AG09309 (cell line): Measurements from ENCODE around the gene ARNT2.

Experiments used
- DNase-seq: peaks from one replicate; pipeline ENCODE4 v3.0.0-alpha.2; 2010; ENCODE audit warnings: low read depth
- H3K4me3 ChIP-seq: 2 replicates; pipeline ENCODE4 v1.5.1; 2011; ENCODE audit warnings: mild to moderate bottlenecking, low read depth, low read length, moderate library complexity; ENCODE audit not compliant: control insufficient read depth
- TF ChIP-seq, protein P1 (sequence below): IDR thresholded peaks from 2 replicates; pipeline ENCODE4 v1.5.1; 2011; ENCODE audit warnings: mild to moderate bottlenecking, low read depth, low read length, inconsistent platforms; ENCODE audit not compliant: insufficient read depth, control insufficient read depth; ENCODE audit errors: missing control alignments

The ARNT2 gene

DNA sequence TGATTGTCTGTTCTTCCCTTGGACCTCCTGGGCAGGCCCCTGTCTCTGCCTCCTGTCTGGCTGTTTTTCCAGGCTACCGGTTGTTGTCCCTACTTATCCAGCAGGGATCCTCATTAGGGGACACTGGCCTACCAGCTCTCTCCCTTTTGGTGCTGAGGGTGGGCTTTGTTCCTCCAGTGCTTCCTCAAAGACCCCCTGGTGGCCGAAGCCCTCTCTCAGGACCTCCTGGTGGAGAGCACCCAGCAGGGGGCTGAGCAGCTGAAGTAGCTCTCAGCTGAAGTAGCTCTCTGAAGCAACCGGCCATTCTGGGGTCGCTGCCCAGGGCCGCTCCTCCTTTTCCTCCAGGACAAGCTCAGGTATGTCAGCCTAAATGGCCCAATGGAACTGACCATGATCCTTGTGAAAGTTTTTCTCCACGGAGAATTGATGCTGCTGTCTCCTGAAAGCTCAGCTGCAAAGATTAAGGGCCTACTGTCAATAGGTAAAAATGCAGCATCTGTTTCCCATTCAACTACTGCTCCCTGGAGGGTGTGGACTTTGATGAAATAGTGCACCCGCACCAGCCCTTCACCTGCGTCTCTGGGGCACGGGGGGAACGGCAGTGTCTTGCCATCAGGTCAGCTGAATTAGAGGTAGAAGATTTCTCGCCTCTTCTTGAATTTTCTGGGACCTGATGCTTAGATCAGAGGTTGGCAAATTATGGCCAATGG is 27.6 kb downstream of the ARNT2 start:
- DNase-seq, result no peak
- TF ChIP-seq, protein P1, sequence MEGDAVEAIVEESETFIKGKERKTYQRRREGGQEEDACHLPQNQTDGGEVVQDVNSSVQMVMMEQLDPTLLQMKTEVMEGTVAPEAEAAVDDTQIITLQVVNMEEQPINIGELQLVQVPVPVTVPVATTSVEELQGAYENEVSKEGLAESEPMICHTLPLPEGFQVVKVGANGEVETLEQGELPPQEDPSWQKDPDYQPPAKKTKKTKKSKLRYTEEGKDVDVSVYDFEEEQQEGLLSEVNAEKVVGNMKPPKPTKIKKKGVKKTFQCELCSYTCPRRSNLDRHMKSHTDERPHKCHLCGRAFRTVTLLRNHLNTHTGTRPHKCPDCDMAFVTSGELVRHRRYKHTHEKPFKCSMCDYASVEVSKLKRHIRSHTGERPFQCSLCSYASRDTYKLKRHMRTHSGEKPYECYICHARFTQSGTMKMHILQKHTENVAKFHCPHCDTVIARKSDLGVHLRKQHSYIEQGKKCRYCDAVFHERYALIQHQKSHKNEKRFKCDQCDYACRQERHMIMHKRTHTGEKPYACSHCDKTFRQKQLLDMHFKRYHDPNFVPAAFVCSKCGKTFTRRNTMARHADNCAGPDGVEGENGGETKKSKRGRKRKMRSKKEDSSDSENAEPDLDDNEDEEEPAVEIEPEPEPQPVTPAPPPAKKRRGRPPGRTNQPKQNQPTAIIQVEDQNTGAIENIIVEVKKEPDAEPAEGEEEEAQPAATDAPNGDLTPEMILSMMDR, result no peak
- H3K4me3 ChIP-seq, result no peak overlapping the region

GRCh38 chr15:80432345-80432702 is 28.1 kb downstream of the ARNT2 start:
- DNase-seq, result no peak
- no peak overlapping the region for H3K4me3 ChIP-seq
- TF ChIP-seq, protein P1, result no peak

DNA sequence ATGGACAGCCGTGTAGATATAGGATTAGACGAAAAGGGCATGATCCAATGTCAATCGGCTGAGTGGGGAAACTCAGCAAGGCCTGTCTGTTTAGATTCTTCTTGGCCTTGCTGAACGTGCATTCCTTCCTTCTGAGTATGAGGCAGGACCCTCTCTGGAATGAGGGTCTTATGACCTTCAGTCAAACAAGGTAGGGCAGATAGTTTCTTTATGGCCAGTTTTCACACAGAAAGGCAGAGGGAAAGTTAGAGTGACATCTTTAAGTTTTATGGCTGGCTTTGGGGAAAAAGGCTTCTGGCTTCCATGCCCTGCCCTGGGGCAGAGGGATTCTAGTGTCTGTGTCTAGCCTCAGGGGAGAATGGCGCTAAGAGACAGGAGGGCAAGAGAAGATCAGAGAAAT is 29.7 kb downstream of the ARNT2 start:
- no peak overlapping the region for H3K4me3 ChIP-seq
- DNase-seq, result no peak
- TF ChIP-seq, protein P1, result no peak

DNA sequence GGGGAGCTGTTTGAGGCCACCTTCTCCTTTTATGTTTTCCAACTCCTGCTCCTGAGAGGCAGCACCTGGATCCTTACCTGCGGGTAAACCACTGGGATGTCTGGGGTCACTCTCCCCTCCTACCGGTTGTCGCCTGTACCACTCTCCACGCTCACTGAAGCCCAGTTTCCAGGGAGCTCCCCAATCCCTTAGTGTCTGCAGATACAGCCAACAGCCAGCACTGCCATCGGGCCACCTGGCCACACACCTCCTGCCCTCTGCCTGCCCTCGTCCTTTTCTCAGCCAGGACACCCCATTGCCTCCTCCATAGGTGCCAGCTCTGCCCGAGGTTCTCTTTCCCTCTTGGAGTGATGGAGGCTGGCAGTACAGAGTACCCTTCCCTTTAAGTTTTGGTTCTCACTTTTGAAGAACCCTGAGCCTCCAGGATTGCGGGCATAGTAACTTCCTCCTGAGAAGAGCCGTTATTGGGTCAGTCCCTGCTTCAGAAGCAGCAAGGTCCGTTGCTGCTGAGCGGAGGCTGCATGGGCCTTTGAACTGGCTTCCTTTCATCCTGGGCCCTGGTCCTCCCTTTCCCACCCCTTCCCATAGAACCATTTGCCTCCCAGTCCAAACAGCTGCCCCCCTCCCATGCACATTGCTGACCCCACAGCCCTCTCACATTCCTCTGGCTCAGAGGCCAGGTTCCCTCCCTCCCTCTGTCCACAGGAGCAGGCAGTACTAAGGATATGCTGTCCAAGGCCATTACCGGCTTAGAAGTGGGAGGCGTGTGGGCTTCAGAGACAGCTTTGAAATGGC is 30.9 kb downstream of the ARNT2 start:
- no peak overlapping the region for H3K4me3 ChIP-seq
- DNase-seq, result no peak
- TF ChIP-seq, protein P1, result no peak

- no peak overlapping the region for H3K4me3 ChIP-seq
Observed at GRCh38 chr15:80436511-80437307, 32.5 kb downstream of the ARNT2 start.

GRCh38 chr15:80437334-80437891 is 33.2 kb downstream of the ARNT2 start:
- no peak overlapping the region for H3K4me3 ChIP-seq
- TF ChIP-seq, protein P1, result no peak

More at GRCh38 chr15:80436511-80437307, 32.5 kb downstream of the ARNT2 start:
- TF ChIP-seq, protein P1, result no peak
- DNase-seq, result no peak

More at GRCh38 chr15:80437334-80437891, 33.2 kb downstream of the ARNT2 start:
- no peak for DNase-seq
